ENCODE results near the gene AFTPH.

AFTPH gene

GRCh38 chr2:64481665-64482064, 42.5 kb upstream of the AFTPH start:
- no peak for DNase-seq (ENCODE audit: low read depth)
- no peak overlapping the region for H3K4me3 ChIP-seq (ENCODE audit: low read depth, low read length)
- no peak for TF ChIP-seq CTCF (IDR thresholded peaks at IDR 0.05; ENCODE audit: low read depth, low read length, missing control alignments)

GRCh38 chr2:64482243-64482642, 41.9 kb upstream of the AFTPH start:
- H3K4me3 ChIP-seq (ENCODE audit: low read depth, low read length) = no peak overlapping the region
- no peak for DNase-seq (ENCODE audit: low read depth)
- no peak for TF ChIP-seq CTCF (IDR thresholded peaks at IDR 0.05; ENCODE audit: low read depth, low read length, missing control alignments)

GRCh38 chr2:64482765-64483504, 41.2 kb upstream of the AFTPH start:
- no peak for TF ChIP-seq CTCF (IDR thresholded peaks at IDR 0.05; ENCODE audit: low read depth, low read length, missing control alignments)
- DNase-seq (ENCODE audit: low read depth) = no peak
- no peak overlapping the region for H3K4me3 ChIP-seq (ENCODE audit: low read depth, low read length)

GRCh38 chr2:64485331-64485730, 38.8 kb upstream of the AFTPH start:
- TF ChIP-seq CTCF (IDR thresholded peaks at IDR 0.05; ENCODE audit: low read depth, low read length, missing control alignments) = no peak
- no peak for DNase-seq (ENCODE audit: low read depth)
- H3K4me3 ChIP-seq (ENCODE audit: low read depth, low read length) = no peak overlapping the region

GRCh38 chr2:64485961-64486360, 38.2 kb upstream of the AFTPH start:
- DNase-seq (ENCODE audit: low read depth) = no peak
- TF ChIP-seq CTCF (IDR thresholded peaks at IDR 0.05; ENCODE audit: low read depth, low read length, missing control alignments) = no peak
- no peak overlapping the region for H3K4me3 ChIP-seq (ENCODE audit: low read depth, low read length)

- no peak for TF ChIP-seq CTCF (IDR thresholded peaks at IDR 0.05; ENCODE audit: low read depth, low read length, missing control alignments)
- H3K4me3 ChIP-seq (ENCODE audit: low read depth, low read length) = no peak overlapping the region
- no peak for DNase-seq (ENCODE audit: low read depth)
Observed at GRCh38 chr2:64487256-64488049, 36.7 kb upstream of the AFTPH start.

Data from GM12864 (cell line).